ENCODE results near the gene NUDT14.

NUDT14 gene

GRCh38 chr14:105178069-105178867, 2.8 kb downstream of the NUDT14 start:
- DNase-seq (ENCODE audit: insufficient read length, low spot score) (no peak), FAIRE-seq (no peak)

GRCh38 chr14:105177082-105177481, 4.0 kb downstream of the NUDT14 start:
- no peak for DNase-seq (ENCODE audit: insufficient read length, low spot score)
- FAIRE-seq = no peak

- FAIRE-seq (no peak), DNase-seq (ENCODE audit: insufficient read length, low spot score) (no peak)
Observed at GRCh38 chr14:105176513-105176912, 4.6 kb downstream of the NUDT14 start.

DNA sequence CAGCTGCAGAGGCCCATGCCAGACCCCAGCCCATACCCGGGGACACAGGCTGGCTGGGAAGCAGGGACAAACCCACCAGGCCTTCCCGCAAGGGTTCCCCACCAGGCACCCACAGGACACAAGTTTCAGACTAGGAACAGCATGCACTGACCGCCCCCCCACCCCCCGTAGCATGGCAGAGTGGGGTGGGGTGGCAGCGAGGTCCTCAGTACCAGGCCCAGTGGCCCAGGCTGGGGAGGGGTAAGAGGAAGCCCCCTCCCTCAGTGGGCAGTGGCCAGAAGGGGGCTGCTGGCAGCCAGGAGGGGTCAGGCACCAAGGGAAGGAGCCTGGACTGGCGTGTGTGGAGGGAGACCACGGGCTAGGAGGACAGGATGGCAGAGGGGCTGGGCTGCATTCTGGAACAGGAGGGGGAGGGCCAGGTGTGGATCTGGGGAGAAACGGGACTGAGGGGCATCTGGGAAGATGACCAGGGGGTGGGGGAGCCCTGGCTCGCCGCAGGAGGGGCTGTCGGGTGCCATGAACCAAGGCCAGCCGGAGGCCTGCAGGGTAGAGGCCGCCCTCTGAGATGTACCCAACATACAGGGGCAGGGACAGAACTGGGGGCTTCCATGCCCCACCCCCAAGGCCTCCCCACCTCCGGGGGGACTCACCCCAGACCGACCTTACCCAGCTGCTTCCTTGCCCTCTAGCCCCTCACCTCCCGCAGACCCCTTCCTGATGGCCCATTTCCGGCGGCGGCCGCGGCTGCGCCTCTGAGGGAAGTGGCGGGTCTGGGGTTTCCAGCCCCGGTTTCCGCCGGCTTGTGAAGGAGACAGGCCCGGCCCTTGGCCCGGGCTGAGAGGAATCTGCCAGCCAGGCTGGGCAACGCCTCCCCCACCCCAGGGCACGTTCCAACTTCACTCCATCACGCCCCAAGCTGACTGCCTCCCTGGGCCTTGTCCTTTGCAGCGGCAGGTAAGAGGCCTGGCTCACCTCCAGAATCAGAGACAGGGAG, 6.9 kb downstream of the NUDT14 start:
- FAIRE-seq (no peak), DNase-seq (ENCODE audit: insufficient read length, low spot score) (no peak)

- FAIRE-seq (no peak), DNase-seq (ENCODE audit: insufficient read length, low spot score) (no peak)
Observed at GRCh38 chr14:105173145-105173544, 8.0 kb downstream of the NUDT14 start.

GRCh38 chr14:105172476-105172875, 8.6 kb downstream of the NUDT14 start:
- no peak for FAIRE-seq
- no peak for DNase-seq (ENCODE audit: insufficient read length, low spot score)

- FAIRE-seq (no peak), DNase-seq (ENCODE audit: insufficient read length, low spot score) (no peak)
Observed at GRCh38 chr14:105171004-105171673, 10.0 kb downstream of the NUDT14 start.

DNA sequence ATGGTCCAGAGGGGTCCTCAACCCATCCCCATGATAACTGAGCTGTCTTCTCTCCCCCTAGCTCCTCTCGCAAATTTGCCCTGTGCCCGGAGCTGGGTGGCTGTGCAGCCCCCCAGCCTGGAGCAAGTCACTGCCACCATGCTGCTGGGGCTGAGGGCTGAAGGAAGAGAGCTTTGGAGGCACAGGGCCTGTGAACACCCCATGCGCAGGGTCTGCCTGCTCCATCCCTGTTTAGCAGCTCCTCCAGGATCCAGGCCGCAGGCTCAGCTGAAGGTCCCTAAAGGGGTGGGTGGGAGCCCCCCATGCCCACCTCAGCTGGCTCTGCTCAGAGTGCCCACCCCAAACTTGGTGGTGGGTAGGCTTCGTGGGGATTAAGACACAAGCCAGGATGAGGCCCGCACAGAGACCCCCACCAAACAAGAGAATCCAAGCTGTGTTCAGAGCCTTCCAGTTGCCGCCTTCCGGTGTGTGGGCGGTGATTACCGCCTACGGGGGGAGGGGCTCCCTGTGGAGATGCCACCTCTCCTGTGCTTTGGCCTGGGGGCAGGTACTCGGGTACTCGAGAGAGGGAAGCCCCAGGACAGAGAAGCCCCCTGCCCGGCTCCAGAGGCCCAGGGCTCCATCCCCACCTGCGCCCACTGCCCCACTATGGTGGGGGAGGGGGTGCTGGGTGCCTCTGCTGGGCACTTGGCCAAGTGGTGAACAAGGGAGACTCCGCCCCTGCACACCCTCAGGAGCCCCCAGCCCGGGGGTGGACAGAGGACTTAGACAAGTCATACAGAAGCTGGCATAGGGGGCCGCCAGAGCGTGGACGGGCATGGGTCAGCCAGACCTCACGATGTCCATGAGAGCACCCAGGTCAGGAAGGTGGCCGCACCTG, 11.1 kb downstream of the NUDT14 start:
- DNase-seq (ENCODE audit: insufficient read length, low spot score) = no peak
- no peak for FAIRE-seq

GRCh38 chr14:105168979-105169507, 12.1 kb downstream of the NUDT14 start:
- DNase-seq (ENCODE audit: insufficient read length, low spot score) (no peak), FAIRE-seq (no peak)

GRCh38 chr14:105168496-105168978, 12.6 kb downstream of the NUDT14 start, which contains the start of gene JAG2:
JAG2 (minus strand) TSS chr14:105168776; CDS start chr14:105168420, 356 bp downstream.
- DNase-seq (ENCODE audit: insufficient read length, low spot score) (peak; percentile 52), FAIRE-seq (peak; percentile 54)

DNA sequence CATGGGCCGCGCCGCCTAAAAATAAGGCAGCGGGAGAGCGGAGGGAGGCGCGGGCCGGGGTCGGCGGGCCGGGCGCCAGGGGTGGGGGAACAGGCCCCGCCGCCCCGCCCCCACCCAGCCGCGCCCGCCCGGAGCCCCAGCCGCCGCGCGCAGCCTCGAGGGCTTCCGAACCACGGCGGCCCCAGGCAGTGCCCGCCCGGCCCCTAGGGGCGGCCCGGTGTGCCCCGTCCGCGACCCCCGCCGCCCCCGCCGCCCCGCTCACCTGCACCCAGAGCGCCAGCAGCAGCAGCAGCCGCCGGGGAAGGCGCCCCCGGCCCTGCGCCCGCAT, 13.1 kb downstream of the NUDT14 start:
- no peak for FAIRE-seq
- no peak for DNase-seq (ENCODE audit: insufficient read length, low spot score)

- FAIRE-seq (peak; percentile 28), DNase-seq (ENCODE audit: insufficient read length, low spot score) (no peak)
Observed at GRCh38 chr14:105167303-105168092, 13.6 kb downstream of the NUDT14 start.

DNA sequence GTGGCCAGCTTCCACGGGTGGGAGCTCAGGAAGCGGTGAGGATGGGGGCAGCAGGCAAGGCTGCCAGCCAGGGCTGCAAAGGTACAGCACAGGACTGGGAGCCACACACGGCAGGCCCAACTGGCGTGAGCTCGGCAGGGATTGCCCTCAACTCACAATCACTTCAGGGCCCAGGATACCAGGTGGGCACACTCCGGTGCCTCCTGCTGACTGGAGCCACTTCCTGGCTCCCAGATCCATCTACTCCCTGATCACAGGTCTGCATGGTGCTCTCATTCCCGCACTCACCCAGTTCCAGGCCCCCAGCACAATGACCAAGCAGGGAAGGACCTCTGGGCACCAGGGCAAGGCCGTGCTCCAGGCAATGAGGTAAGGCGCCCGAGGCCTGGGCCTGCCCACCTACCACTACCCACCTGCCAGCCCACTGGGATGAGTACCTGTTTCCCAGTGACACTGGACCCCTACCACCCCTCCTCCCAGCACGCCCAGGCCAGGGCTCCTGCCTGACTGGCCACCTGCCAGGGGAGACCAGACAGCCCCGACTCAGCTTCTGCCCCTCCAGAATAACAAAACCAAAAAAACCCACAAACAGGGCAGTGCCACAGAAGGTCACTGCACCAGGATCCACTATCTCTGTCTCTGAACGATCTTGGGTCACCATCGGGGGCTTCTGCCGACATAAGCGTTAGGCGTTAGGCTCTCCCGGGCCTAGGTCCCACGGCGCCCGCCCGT, 14.4 kb downstream of the NUDT14 start:
- FAIRE-seq (no peak), DNase-seq (ENCODE audit: insufficient read length, low spot score) (no peak)

DNA sequence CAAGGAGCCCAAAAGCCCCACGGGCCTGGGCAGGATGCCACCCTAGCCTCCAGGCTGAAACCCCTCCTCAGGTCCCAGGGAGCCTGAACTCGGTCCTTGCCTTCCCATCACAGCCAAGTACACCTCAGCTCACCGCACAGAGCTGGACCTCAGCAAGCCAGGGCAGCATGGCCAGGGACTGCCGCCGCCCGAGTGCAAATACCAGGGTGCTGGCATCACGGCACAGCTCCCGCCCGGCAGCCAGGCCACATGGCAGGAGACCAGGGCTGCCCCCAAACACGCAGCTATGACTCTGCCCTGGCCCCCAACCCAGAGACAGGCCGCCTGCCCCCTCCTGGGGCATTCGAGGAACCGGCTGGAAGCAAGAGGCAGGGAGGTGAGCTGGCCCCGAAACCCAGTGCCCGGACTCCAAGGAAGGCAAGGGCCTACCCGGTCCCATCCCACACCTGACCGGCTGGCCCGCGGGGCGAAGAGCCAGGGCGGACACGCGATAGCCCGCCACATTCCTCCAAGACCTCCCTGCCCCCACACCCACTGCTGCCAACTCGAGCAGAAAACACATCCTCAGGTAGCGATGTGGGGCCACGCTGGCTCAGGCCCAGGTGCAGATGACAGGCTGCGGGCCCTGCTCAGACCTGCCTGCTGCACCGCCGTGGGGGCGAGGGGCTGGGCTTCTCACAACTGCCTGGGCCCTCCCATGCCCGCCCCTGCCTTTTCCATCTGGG, 15.2 kb downstream of the NUDT14 start:
- DNase-seq (ENCODE audit: insufficient read length, low spot score) (no peak), FAIRE-seq (no peak)

DNA sequence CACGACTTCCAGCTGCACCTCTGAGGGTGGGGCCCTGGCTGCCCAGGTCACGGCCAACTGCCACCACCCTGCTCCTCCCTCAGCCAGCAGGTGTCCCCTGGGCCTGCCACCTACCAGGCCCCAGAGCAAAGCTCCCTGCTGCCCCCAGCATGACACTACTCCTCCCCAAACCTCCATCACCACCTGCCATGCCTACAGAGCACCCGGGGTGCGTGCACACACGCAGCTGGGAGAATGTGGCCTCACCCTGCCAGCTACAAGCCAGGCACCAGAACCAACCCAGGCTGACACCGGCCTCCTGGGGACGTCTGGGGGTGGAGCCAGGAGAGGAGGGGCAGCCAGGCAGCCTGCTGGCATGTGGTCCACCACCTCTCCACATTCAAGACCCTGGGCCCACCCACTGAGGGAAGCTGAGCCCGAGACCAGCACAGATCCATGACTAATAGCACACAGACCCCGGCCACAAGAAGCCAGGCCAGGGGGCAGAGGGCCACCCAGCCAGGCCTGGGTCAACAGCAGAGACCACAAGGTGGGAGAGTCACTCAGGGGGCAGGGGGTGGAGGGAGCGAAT, 15.9 kb downstream of the NUDT14 start:
- DNase-seq (ENCODE audit: insufficient read length, low spot score) (no peak), FAIRE-seq (no peak)

DNA sequence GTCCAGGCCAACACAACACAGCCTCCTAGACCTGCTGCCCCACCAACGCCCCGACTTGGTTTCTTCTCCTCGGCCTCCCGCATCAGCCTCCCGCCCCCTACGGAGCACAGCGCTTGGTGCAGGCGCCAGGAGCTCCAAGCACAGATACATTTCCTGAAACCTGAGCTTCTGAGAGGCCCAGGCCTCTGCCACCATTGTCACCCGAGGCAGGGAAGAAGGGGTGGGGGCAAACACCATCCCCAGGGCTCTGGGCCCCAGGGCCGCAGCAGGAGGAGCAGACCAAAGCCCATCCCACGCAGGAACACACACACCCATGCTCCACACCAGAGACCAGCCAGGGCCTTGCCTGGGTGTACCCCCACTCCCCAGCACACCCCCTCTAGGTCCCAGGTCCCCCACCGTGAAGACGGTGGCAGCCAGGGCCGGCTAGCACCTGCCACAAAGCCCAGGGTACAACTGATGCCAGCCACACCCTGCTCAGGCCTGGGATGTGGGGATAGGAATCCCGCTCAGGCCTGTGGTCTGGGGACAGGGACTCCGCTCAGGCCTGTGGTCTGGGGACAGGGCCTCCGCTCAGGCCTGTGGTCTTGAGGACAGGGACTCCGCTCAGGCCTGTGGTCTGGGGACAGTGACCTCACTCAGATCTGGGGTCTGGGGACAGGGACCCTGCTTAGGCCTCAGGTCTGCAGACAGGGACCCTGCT, 17.9 kb downstream of the NUDT14 start:
- FAIRE-seq (no peak), DNase-seq (ENCODE audit: insufficient read length, low spot score) (no peak)

DNA sequence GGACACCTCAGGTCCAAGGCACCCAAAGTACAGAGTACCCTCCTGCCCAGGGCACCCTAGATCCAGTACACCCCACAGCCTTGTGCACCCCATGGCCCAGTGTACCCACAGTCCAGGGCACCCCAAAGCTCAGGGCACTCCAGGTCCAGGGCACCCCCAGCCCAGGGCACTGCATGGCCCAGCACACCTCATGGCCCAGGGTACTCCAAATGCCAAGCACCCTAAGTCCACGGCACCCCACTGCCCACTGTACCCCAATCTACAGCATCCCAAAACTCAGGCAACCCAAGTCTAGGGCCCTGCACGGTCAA, 18.5 kb downstream of the NUDT14 start:
- FAIRE-seq (no peak), DNase-seq (ENCODE audit: insufficient read length, low spot score) (no peak)

All from HTR-8/SVneo (cell line).